Nephron progenitor cell (in vitro differentiated cells): ENCODE results near the gene POLG.
A peak's percentile ranks its signal among the peaks of the same experiment; 100 is the strongest.

ENCODE experiments used
- DNase-seq: peaks from one replicate; pipeline ENCODE4 v3.0.0; 2021
- H3K27ac Mint-ChIP-seq: 2 replicates; pipeline ENCODE4 v1.8.0; 2021; ENCODE audit warnings: mild to moderate bottlenecking, moderate library complexity, mixed read lengths
- H3K27me3 Mint-ChIP-seq: 2 replicates; pipeline ENCODE4 v1.8.0; 2021; ENCODE audit warnings: mild to moderate bottlenecking, low read depth, mixed read lengths; ENCODE audit not compliant: poor library complexity
- H3K36me3 Mint-ChIP-seq: 2 replicates; pipeline ENCODE4 v1.8.0; 2021; ENCODE audit warnings: low read depth, mixed read lengths
- H3K4me1 Mint-ChIP-seq: 2 replicates; pipeline ENCODE4 v1.8.0; 2021; ENCODE audit warnings: mixed read lengths
- H3K4me3 Mint-ChIP-seq: 2 replicates; pipeline ENCODE4 v1.8.0; 2021; ENCODE audit warnings: mild to moderate bottlenecking, moderate library complexity, mixed read lengths
- H3K9me3 Mint-ChIP-seq: 2 replicates; pipeline ENCODE4 v1.8.0; 2021; ENCODE audit warnings: mild to moderate bottlenecking, moderate library complexity, mixed read lengths
- CTCF ChIP-seq: fragments of 200-600 bp; sonication (generic); IDR thresholded peaks from 2 replicates; pipeline ENCODE4 v1.5.0; 2021; ENCODE audit warnings: antibody characterized with exemption

Gene POLG

GRCh38 chr15:89326316-89326715 lies 8.3 kb downstream of the POLG start:
- no peak for DNase-seq
- Mint-ChIP-seq H3K36me3 (peaks cover 75% of the 10 kb centered on the region), H3K27me3 (no peaks in the 10 kb centered on the region), H3K4me3 (no peak overlapping the region), H3K27ac (no peak overlapping the region), H3K9me3 (no peaks in the 10 kb centered on the region), H3K4me1 (peaks cover 11% of the 10 kb centered on the region)
- TF ChIP-seq CTCF, result no peak

- H3K27ac Mint-ChIP-seq, result no peak overlapping the region
- DNase-seq, result no peak
- peaks cover under 1% of the 10 kb centered on the region for H3K4me1 Mint-ChIP-seq
- H3K9me3 Mint-ChIP-seq, result no peaks in the 10 kb centered on the region
- no peak for TF ChIP-seq CTCF
- peaks cover 69% of the 10 kb centered on the region for H3K36me3 Mint-ChIP-seq
- no peak overlapping the region for H3K4me3 Mint-ChIP-seq
- no peaks in the 10 kb centered on the region for H3K27me3 Mint-ChIP-seq
These were observed 9.4 kb downstream of the POLG start for GRCh38 chr15:89325039-89325803.

- no peaks in the 10 kb centered on the region for H3K9me3 Mint-ChIP-seq
- peaks cover 68% of the 10 kb centered on the region for H3K36me3 Mint-ChIP-seq
- TF ChIP-seq CTCF, result no peak
- no peak overlapping the region for H3K4me3 Mint-ChIP-seq
- no peaks in the 10 kb centered on the region for H3K4me1 Mint-ChIP-seq
- DNase-seq, result no peak
- no peak overlapping the region for H3K27ac Mint-ChIP-seq
- H3K27me3 Mint-ChIP-seq, result no peaks in the 10 kb centered on the region
These were observed 10.8 kb downstream of the POLG start for GRCh38 chr15:89323825-89324224.

DNA sequence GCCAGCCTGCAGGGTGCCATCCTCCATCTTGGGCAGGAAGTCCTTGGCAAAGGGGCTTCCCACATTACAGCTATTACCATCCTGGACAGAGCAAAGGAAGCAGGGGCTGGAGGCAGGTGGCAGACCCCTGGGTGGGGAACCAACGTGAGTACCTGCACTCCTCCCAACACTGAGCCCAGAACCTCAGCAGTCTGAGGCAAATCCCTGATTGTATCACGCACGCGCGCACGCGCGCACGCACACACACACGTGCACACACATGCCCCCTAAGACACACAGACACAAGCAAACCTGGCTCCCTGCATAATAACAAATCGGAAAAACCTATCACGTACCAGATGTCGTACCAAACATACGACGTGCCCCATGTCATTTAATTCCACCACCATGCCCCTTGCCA lies 11.8 kb downstream of the POLG start:
- Mint-ChIP-seq H3K36me3 (peaks cover 63% of the 10 kb centered on the region), H3K4me3 (no peak overlapping the region), H3K9me3 (no peaks in the 10 kb centered on the region)

DNA sequence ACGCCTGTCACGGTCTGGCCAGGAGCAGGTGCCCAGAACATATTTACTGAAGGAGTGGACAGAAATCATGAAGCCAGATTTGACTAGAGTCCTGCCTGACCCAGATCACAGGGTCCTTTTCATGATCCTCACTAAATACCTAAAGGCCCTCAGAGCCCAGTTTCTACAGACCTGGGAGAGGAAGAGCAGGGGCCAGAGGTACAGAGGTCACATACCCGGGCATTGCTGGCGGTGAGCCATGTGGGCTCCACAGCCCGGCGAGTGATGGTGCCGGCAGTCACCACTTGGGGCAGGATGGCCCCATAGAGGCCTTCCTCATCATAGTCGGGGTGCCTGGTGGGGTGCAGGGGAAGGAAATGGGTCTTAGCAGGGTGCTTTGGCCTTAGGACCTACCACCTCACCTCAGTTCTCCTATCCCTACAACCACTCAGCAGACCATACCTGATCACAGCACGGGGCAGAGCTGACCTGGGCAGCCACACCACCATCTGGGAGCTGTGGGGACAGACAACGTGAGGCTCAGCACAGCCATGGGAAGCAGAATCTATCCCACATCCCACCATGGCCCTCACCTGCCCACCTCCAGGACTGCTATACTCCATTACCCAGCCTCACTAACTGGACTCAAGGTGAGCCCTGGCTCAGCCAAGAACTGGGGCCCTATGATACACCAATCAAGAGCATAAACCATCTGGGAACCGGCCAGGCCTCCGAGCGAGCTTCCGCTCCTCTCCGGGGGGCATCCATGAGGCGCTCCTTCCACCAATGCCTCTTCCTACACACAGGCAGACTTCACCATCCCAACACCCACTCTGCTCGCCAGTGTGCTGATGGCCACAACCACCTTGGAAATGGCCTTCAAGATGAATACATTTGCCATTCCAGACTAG lies 12.9 kb downstream of the POLG start:
- peaks cover 61% of the 10 kb centered on the region for H3K36me3 Mint-ChIP-seq
- no peak for TF ChIP-seq CTCF
- H3K27ac Mint-ChIP-seq, result no peak overlapping the region

More for the DNA sequence above, 11.8 kb downstream of the POLG start:
- no peak for TF ChIP-seq CTCF
- H3K27me3 Mint-ChIP-seq, result no peaks in the 10 kb centered on the region
- H3K4me1 Mint-ChIP-seq, result no peaks in the 10 kb centered on the region
- DNase-seq, result no peak
- H3K27ac Mint-ChIP-seq, result peak overlapping the region; percentile 31

More for the DNA sequence above, 12.9 kb downstream of the POLG start:
- Mint-ChIP-seq H3K27me3 (no peaks in the 10 kb centered on the region), H3K4me3 (no peak overlapping the region), H3K9me3 (no peaks in the 10 kb centered on the region), H3K4me1 (no peaks in the 10 kb centered on the region)
- no peak for DNase-seq
